GM21515 (cell line): Measurements from ENCODE around the gene PPP1R9A.
A peak's percentile ranks its signal among the peaks of the same experiment; 100 is the strongest.

Source experiments
- ATAC-seq: cut with Tn5 transposase; IDR thresholded peaks from one replicate; pipeline ENCODE4 v1.9.1; 2021; ENCODE audit not compliant: unreplicated experiment

Gene PPP1R9A

GRCh38 chr7:95246831-95247370, 339.5 kb downstream of the PPP1R9A start:
- peak; percentile 66 for ATAC-seq

GRCh38 chr7:95250571-95250970, 343.2 kb downstream of the PPP1R9A start:
- ATAC-seq, result no peak

GRCh38 chr7:95251966-95252365, 344.6 kb downstream of the PPP1R9A start:
- ATAC-seq, result no peak

- no peak for ATAC-seq
Observed at GRCh38 chr7:95253986-95254385, 346.6 kb downstream of the PPP1R9A start.

- no peak for ATAC-seq
Observed at GRCh38 chr7:95255691-95256090, 348.3 kb downstream of the PPP1R9A start.

- ATAC-seq, result no peak
Observed at GRCh38 chr7:95261895-95262415, 354.6 kb downstream of the PPP1R9A start.

GRCh38 chr7:95262875-95263274, 355.5 kb downstream of the PPP1R9A start:
- ATAC-seq, result no peak

GRCh38 chr7:95263785-95264362, 356.5 kb downstream of the PPP1R9A start:
- no peak for ATAC-seq

- ATAC-seq, result no peak
Observed at GRCh38 chr7:95264363-95264891, 357.0 kb downstream of the PPP1R9A start.

- ATAC-seq, result no peak
Observed at GRCh38 chr7:95265634-95266033, 358.2 kb downstream of the PPP1R9A start.

GRCh38 chr7:95267754-95268153, 360.4 kb downstream of the PPP1R9A start:
- ATAC-seq, result no peak

- ATAC-seq, result no peak
Observed at GRCh38 chr7:95269640-95270039, 362.2 kb downstream of the PPP1R9A start.

GRCh38 chr7:95276114-95276513, 368.7 kb downstream of the PPP1R9A start:
- ATAC-seq, result no peak

GRCh38 chr7:95279417-95279816, 372.0 kb downstream of the PPP1R9A start:
- ATAC-seq, result no peak

GRCh38 chr7:95286096-95286495, 378.7 kb downstream of the PPP1R9A start:
- ATAC-seq, result no peak

- ATAC-seq, result no peak
Observed at GRCh38 chr7:95290166-95290830, 382.9 kb downstream of the PPP1R9A start.

- ATAC-seq, result no peak
Observed at GRCh38 chr7:95295397-95295796, 388.0 kb downstream of the PPP1R9A start.

- ATAC-seq, result no peak
Observed at GRCh38 chr7:95296456-95296855, 389.1 kb downstream of the PPP1R9A start.

GRCh38 chr7:95297041-95297440, 389.6 kb downstream of the PPP1R9A start:
- ATAC-seq, result no peak

GRCh38 chr7:95298091-95298490, 390.7 kb downstream of the PPP1R9A start:
- ATAC-seq, result no peak

- no peak for ATAC-seq
Observed at GRCh38 chr7:95303013-95303905, 395.9 kb downstream of the PPP1R9A start.
